Ectodermal cell (in vitro differentiated cells): ENCODE measurements around the gene ASXL1.
"Not testable (repeated sequence)": the region's sequence is repeated elsewhere in the genome, so short reads cannot be mapped to it uniquely, and the experiment has no call there.

Source experiments
- H3K27ac ChIP-seq: 2 replicates; pipeline ENCODE4 v1.7.0; 2013; ENCODE audit warnings: mild to moderate bottlenecking, low read depth, low read length; ENCODE audit not compliant: insufficient read depth, poor library complexity, severe bottlenecking
- H3K27me3 ChIP-seq: 2 replicates; pipeline ENCODE4 v1.7.0; 2013; ENCODE audit warnings: mild to moderate bottlenecking, low read length; ENCODE audit not compliant: insufficient read depth, control insufficient read depth, poor library complexity, severe bottlenecking
- H3K36me3 ChIP-seq: one replicate; pipeline ENCODE4 v1.7.0; 2013; ENCODE audit warnings: low read length; ENCODE audit not compliant: control insufficient read depth, insufficient read depth
- H3K4me1 ChIP-seq: one replicate; pipeline ENCODE4 v1.7.0; 2013; ENCODE audit warnings: low read length; ENCODE audit not compliant: control insufficient read depth, insufficient read depth
- H3K4me3 ChIP-seq: 2 replicates; pipeline ENCODE4 v1.7.0; 2013; ENCODE audit warnings: low read depth, low read length, control low read depth; ENCODE audit not compliant: insufficient read depth
- H3K9me3 ChIP-seq: 2 replicates; pipeline ENCODE4 v1.7.0; 2013; ENCODE audit warnings: mild to moderate bottlenecking, low read length, moderate library complexity; ENCODE audit not compliant: control insufficient read depth
- WGBS, 2 experiments: methylation state at CpG; one replicate each; pipeline ENCODE4 v1.1.7; 2013; ENCODE audit warnings: missing lambda C conversion rate in 2 of 2; 5-methylcytosine and 5-hydroxymethylcytosine counted together

Gene ASXL1

GRCh38 chr20:32360333-32360634 is 2.2 kb downstream of the ASXL1 start:
- H3K27ac ChIP-seq = no peak overlapping the region

GRCh38 chr20:32362901-32363364 is 4.8 kb downstream of the ASXL1 start:
- Histone ChIP-seq H3K36me3 (no peaks in the 10 kb centered on the region), H3K9me3 (no peaks in the 10 kb centered on the region), H3K4me1 (peaks cover 9% of the 10 kb centered on the region), H3K27ac (no peak overlapping the region), H3K4me3 (no peak overlapping the region), H3K27me3 (no peaks in the 10 kb centered on the region)
- 82 to 94% methylated on average over 3 to 4 of the region's 4 CpGs for WGBS, 2 experiments

More at GRCh38 chr20:32360333-32360634, 2.2 kb downstream of the ASXL1 start:
- Histone ChIP-seq H3K27me3 (no peaks in the 10 kb centered on the region), H3K4me3 (no peak overlapping the region), H3K9me3 (no peaks in the 10 kb centered on the region), H3K36me3 (no peaks in the 10 kb centered on the region), H3K4me1 (no peaks in the 10 kb centered on the region)
- WGBS, 2 experiments = 89 to 92% methylated on average over 5 of the region's 5 CpGs

- Histone ChIP-seq H3K9me3 (no peaks in the 10 kb centered on the region), H3K4me3 (no peak overlapping the region), H3K4me1 (peaks cover 14% of the 10 kb centered on the region), H3K27ac (no peak overlapping the region), H3K36me3 (no peaks in the 10 kb centered on the region), H3K27me3 (no peaks in the 10 kb centered on the region)
- 92 to 94% methylated on average over 1 to 2 of the region's 2 CpGs for WGBS, 2 experiments
These were observed 5.4 kb downstream of the ASXL1 start for GRCh38 chr20:32363492-32363891.

- no peak overlapping the region for H3K27ac ChIP-seq
- peaks cover under 1% of the 10 kb centered on the region for H3K36me3 ChIP-seq
- H3K4me1 ChIP-seq = peaks cover 20% of the 10 kb centered on the region
- 92 to 93% methylated on average over 7 of the region's 7 CpGs for WGBS, 2 experiments
- H3K4me3 ChIP-seq = no peak overlapping the region
- no peaks in the 10 kb centered on the region for H3K9me3 ChIP-seq
- no peaks in the 10 kb centered on the region for H3K27me3 ChIP-seq
These were observed 6.5 kb downstream of the ASXL1 start for GRCh38 chr20:32364554-32365208.

- H3K27ac ChIP-seq = no peak overlapping the region
- H3K4me1 ChIP-seq = peaks cover 20% of the 10 kb centered on the region
- no peaks in the 10 kb centered on the region for H3K9me3 ChIP-seq
- peaks cover 7% of the 10 kb centered on the region for H3K36me3 ChIP-seq
- 92 to 97% methylated on average over 4 of the region's 5 CpGs for WGBS, 2 experiments
- H3K4me3 ChIP-seq = no peak overlapping the region
- H3K27me3 ChIP-seq = no peaks in the 10 kb centered on the region
These were observed 7.4 kb downstream of the ASXL1 start for GRCh38 chr20:32365564-32365963.

- 90 to 98% methylated on average over 2 of the region's 2 CpGs for WGBS, 2 experiments
- Histone ChIP-seq H3K27me3 (no peaks in the 10 kb centered on the region), H3K9me3 (no peaks in the 10 kb centered on the region), H3K27ac (no peak overlapping the region), H3K4me1 (peaks cover 20% of the 10 kb centered on the region), H3K4me3 (no peak overlapping the region), H3K36me3 (peaks cover 10% of the 10 kb centered on the region)
These were observed 8.2 kb downstream of the ASXL1 start for GRCh38 chr20:32366380-32366779.

GRCh38 chr20:32368323-32368722 is 10.2 kb downstream of the ASXL1 start:
- Histone ChIP-seq H3K4me1 (peaks cover 20% of the 10 kb centered on the region), H3K27me3 (no peaks in the 10 kb centered on the region), H3K4me3 (no peak overlapping the region), H3K36me3 (peaks cover 14% of the 10 kb centered on the region), H3K9me3 (no peaks in the 10 kb centered on the region), H3K27ac (no peak overlapping the region)

GRCh38 chr20:32368925-32369324 is 10.8 kb downstream of the ASXL1 start:
- H3K27me3 ChIP-seq = no peaks in the 10 kb centered on the region
- H3K27ac ChIP-seq = no peak overlapping the region
- WGBS, 2 experiments = 75 to 79% methylated on average over 5 to 6 of the region's 6 CpGs
- H3K4me3 ChIP-seq = no peak overlapping the region
- H3K9me3 ChIP-seq = no peaks in the 10 kb centered on the region
- peaks cover 14% of the 10 kb centered on the region for H3K36me3 ChIP-seq
- peaks cover 20% of the 10 kb centered on the region for H3K4me1 ChIP-seq

GRCh38 chr20:32370897-32371296 is 12.8 kb downstream of the ASXL1 start:
- Histone ChIP-seq H3K9me3 (no peaks in the 10 kb centered on the region), H3K36me3 (peaks cover 17% of the 10 kb centered on the region), H3K4me3 (no peak overlapping the region), H3K4me1 (peaks cover 20% of the 10 kb centered on the region), H3K27ac (no peak overlapping the region), H3K27me3 (no peaks in the 10 kb centered on the region)
- 96 to 100% methylated on average over 1 to 2 of the region's 2 CpGs for WGBS, 2 experiments

- Histone ChIP-seq H3K9me3 (no peaks in the 10 kb centered on the region), H3K36me3 (peaks cover 3% of the 10 kb centered on the region), H3K4me1 (no peaks in the 10 kb centered on the region), H3K4me3 (no peak overlapping the region), H3K27me3 (no peaks in the 10 kb centered on the region), H3K27ac (no peak overlapping the region)
- 86 to 94% methylated on average over 2 of the region's 2 CpGs for WGBS, 2 experiments
These were observed 20.3 kb downstream of the ASXL1 start for GRCh38 chr20:32378461-32378860.

GRCh38 chr20:32380037-32380436 is 21.9 kb downstream of the ASXL1 start:
- 84% methylated on average over 8 to 9 of the region's 9 CpGs for WGBS, 2 experiments
- H3K36me3 ChIP-seq = not testable (repeated sequence)

More at GRCh38 chr20:32380037-32380436, 21.9 kb downstream of the ASXL1 start:
- H3K9me3 ChIP-seq, H3K4me1 ChIP-seq, H3K27ac ChIP-seq, H3K27me3 ChIP-seq, H3K4me3 ChIP-seq: not testable (repeated sequence)
